ENCODE results near the gene DUSP3. TPM values are rescaled to one million over a fixed set of nuclear protein-coding genes. Genes with fewer than 3 reads are reported as not detected.
"Not testable (repeated sequence)": the region's sequence is repeated elsewhere in the genome, so short reads cannot be mapped to it uniquely, and the experiment has no call there.

The DUSP3 gene
- total RNA-seq, 1 experiment from 2014 or later, result 50.7 TPM

DNA sequence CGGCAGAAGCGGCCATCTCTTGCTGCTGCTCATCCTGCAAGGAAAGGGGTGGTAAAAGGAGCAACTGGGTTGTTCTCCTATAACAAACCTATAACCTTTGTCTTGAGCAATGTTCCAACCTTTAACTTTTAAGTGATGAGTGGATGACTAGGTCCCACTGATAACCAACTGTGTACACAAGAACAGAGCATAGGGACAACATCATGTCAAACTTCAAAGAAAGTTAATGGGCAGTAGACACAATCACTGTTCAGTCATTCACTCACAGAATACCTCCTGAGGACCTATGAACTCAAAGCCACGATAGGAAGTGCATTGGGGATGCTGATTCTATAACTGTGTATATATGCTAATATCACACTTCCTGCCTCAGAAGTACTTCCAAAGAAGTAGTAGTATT, 23.1 kb upstream of the DUSP3 start:
- ChIA-PET POLR2A (ENCODE audit: unreplicated experiment) (no interaction called here), CTCF (no interaction called here)
- TF ChIP-seq, protein P1, sequence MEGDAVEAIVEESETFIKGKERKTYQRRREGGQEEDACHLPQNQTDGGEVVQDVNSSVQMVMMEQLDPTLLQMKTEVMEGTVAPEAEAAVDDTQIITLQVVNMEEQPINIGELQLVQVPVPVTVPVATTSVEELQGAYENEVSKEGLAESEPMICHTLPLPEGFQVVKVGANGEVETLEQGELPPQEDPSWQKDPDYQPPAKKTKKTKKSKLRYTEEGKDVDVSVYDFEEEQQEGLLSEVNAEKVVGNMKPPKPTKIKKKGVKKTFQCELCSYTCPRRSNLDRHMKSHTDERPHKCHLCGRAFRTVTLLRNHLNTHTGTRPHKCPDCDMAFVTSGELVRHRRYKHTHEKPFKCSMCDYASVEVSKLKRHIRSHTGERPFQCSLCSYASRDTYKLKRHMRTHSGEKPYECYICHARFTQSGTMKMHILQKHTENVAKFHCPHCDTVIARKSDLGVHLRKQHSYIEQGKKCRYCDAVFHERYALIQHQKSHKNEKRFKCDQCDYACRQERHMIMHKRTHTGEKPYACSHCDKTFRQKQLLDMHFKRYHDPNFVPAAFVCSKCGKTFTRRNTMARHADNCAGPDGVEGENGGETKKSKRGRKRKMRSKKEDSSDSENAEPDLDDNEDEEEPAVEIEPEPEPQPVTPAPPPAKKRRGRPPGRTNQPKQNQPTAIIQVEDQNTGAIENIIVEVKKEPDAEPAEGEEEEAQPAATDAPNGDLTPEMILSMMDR (conservative IDR thresholded peaks at IDR 0.05; ENCODE audit: low read depth, low read length), result no peak
- no peak for TF ChIP-seq EZH2 (IDR thresholded peaks at IDR 0.05; ENCODE audit: low read length, unreplicated experiment)
- no peak for TF ChIP-seq EZH2phosphoT487 (IDR thresholded peaks at IDR 0.05; ENCODE audit: borderline replicate concordance, low read length)
- H3K4me1 ChIP-seq (ENCODE audit: insufficient read depth, low read length), result no peaks in the 10 kb centered on the region
- H3K9me2 ChIP-seq (replicated peaks; ENCODE audit: low read length), result no peaks in the 10 kb centered on the region
- no peak overlapping the region for H3K9ac ChIP-seq (ENCODE audit: low read length)
- H2AFZ ChIP-seq (ENCODE audit: low read length), result no peak overlapping the region
- DNase-seq (no peak), ATAC-seq (no peak)
- peaks cover 11% of the 10 kb centered on the region for H3K36me3 ChIP-seq (ENCODE audit: low read depth, low read length)
- no TSS peak for BruUV-seq (replicated peaks)
- no peaks in the 10 kb centered on the region for H3F3A ChIP-seq (ENCODE audit: low read length, unreplicated experiment)
- H4K20me1 ChIP-seq (ENCODE audit: low read length), result no peaks in the 10 kb centered on the region
- no peak overlapping the region for H3K27ac ChIP-seq (ENCODE audit: low read length)
- no peaks in the 10 kb centered on the region for H3K79me2 ChIP-seq (ENCODE audit: low read length)
- H3K27me3 ChIP-seq (ENCODE audit: low read length), result no peaks in the 10 kb centered on the region
- no peaks in the 10 kb centered on the region for H3K9me3 ChIP-seq (ENCODE audit: low read length)
- H3K4me3 ChIP-seq (ENCODE audit: low read length), result no peak overlapping the region
- no peak overlapping the region for H3K4me2 ChIP-seq (ENCODE audit: low read length)
- intact Hi-C loops (cut with micrococcal nuclease), result no loop called here

- H3K36me3 ChIP-seq (ENCODE audit: low read depth, low read length), result peaks cover 11% of the 10 kb centered on the region
- H3K4me3 ChIP-seq (ENCODE audit: low read length), result no peak overlapping the region
- no peaks in the 10 kb centered on the region for H3K27me3 ChIP-seq (ENCODE audit: low read length)
- intact Hi-C loops (cut with micrococcal nuclease), result no loop called here
- no peak overlapping the region for H2AFZ ChIP-seq (ENCODE audit: low read length)
- H3K4me2 ChIP-seq (ENCODE audit: low read length), result no peak overlapping the region
- DNase-seq (no peak), ATAC-seq (no peak)
- no peaks in the 10 kb centered on the region for H4K20me1 ChIP-seq (ENCODE audit: low read length)
- no peaks in the 10 kb centered on the region for H3K9me3 ChIP-seq (ENCODE audit: low read length)
- CTCF ChIA-PET, result no interaction called here
- BruUV-seq (replicated peaks), result no TSS peak
- H3K4me1 ChIP-seq (ENCODE audit: insufficient read depth, low read length), result no peaks in the 10 kb centered on the region
- no peak overlapping the region for H3K9ac ChIP-seq (ENCODE audit: low read length)
- no peak overlapping the region for H3K27ac ChIP-seq (ENCODE audit: low read length)
- TF ChIP-seq EZH2 (IDR thresholded peaks at IDR 0.05; ENCODE audit: low read length, unreplicated experiment) (no peak), EZH2phosphoT487 (IDR thresholded peaks at IDR 0.05; ENCODE audit: borderline replicate concordance, low read length) (no peak)
- TF ChIP-seq, protein P1 (conservative IDR thresholded peaks at IDR 0.05; ENCODE audit: low read depth, low read length), result no peak
- POLR2A ChIA-PET (ENCODE audit: unreplicated experiment), result no interaction called here
- no peaks in the 10 kb centered on the region for H3F3A ChIP-seq (ENCODE audit: low read length, unreplicated experiment)
- no peaks in the 10 kb centered on the region for H3K9me2 ChIP-seq (replicated peaks; ENCODE audit: low read length)
- no peaks in the 10 kb centered on the region for H3K79me2 ChIP-seq (ENCODE audit: low read length)
Observed at GRCh38 chr17:43800736-43801135, 22.0 kb upstream of the DUSP3 start.

- POLR2A ChIA-PET (ENCODE audit: unreplicated experiment), result no interaction called here
- BruUV-seq (replicated peaks), result no TSS peak
Observed at GRCh38 chr17:43799047-43799446, 20.3 kb upstream of the DUSP3 start.

DNA sequence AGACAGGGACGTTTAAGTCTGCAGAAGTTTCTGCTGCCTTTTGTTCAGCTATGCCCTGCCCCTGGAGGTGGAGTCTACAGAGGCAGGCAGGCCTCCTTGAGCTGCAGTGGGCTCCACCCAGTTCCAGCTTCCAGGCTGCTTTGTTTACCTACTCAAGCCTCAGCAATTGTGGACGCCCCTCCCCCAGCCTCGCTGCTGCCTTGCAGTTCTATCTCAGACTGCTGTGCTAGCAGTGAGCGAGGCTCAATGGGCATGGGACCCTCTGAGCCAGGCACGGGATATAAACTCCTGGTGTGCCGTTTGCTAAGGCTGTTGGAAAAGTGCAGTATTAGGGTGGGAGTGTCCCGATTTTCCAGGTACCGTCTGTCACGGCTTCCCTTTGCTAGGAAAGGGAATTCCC, 19.2 kb upstream of the DUSP3 start:
- intact Hi-C loops (cut with micrococcal nuclease); POLR2A ChIA-PET (ENCODE audit: unreplicated experiment); BruUV-seq (replicated peaks); H3K27ac ChIP-seq (ENCODE audit: low read length); CTCF ChIA-PET; H3K9ac ChIP-seq (ENCODE audit: low read length); H3K27me3 ChIP-seq (ENCODE audit: low read length); H3K9me2 ChIP-seq (replicated peaks; ENCODE audit: low read length); H3K4me3 ChIP-seq (ENCODE audit: low read length); H3K4me1 ChIP-seq (ENCODE audit: insufficient read depth, low read length); DNase-seq; H3K9me3 ChIP-seq (ENCODE audit: low read length); ATAC-seq; H3K36me3 ChIP-seq (ENCODE audit: low read depth, low read length); H4K20me1 ChIP-seq (ENCODE audit: low read length); H3F3A ChIP-seq (ENCODE audit: low read length, unreplicated experiment); H2AFZ ChIP-seq (ENCODE audit: low read length); H3K79me2 ChIP-seq (ENCODE audit: low read length): not testable (repeated sequence)
- H3K4me2 ChIP-seq (ENCODE audit: low read length), result peak overlapping the region; percentile 53

More at GRCh38 chr17:43799047-43799446, 20.3 kb upstream of the DUSP3 start:
- H3K4me3 ChIP-seq (ENCODE audit: low read length), result no peak overlapping the region
- no peaks in the 10 kb centered on the region for H4K20me1 ChIP-seq (ENCODE audit: low read length)
- intact Hi-C loops (cut with micrococcal nuclease), result no loop called here
- TF ChIP-seq, protein P1 (conservative IDR thresholded peaks at IDR 0.05; ENCODE audit: low read depth, low read length), result no peak
- TF ChIP-seq EZH2 (IDR thresholded peaks at IDR 0.05; ENCODE audit: low read length, unreplicated experiment), result no peak
- no peak for TF ChIP-seq EZH2phosphoT487 (IDR thresholded peaks at IDR 0.05; ENCODE audit: borderline replicate concordance, low read length)
- no peaks in the 10 kb centered on the region for H3K27me3 ChIP-seq (ENCODE audit: low read length)
- no peak overlapping the region for H2AFZ ChIP-seq (ENCODE audit: low read length)
- no peak overlapping the region for H3K27ac ChIP-seq (ENCODE audit: low read length)
- no peaks in the 10 kb centered on the region; the same call in 1 of the 2 replicates for H3K36me3 ChIP-seq (ENCODE audit: low read depth, low read length)
- H3K4me1 ChIP-seq (ENCODE audit: insufficient read depth, low read length), result no peaks in the 10 kb centered on the region
- H3K9me2 ChIP-seq (replicated peaks; ENCODE audit: low read length), result no peaks in the 10 kb centered on the region
- H3K4me2 ChIP-seq (ENCODE audit: low read length), result no peak overlapping the region
- DNase-seq, result no peak
- no peaks in the 10 kb centered on the region for H3K9me3 ChIP-seq (ENCODE audit: low read length)
- no peak overlapping the region for H3K9ac ChIP-seq (ENCODE audit: low read length)
- no peak for ATAC-seq
- H3K79me2 ChIP-seq (ENCODE audit: low read length), result no peaks in the 10 kb centered on the region
- H3F3A ChIP-seq (ENCODE audit: low read length, unreplicated experiment), result no peaks in the 10 kb centered on the region
- CTCF ChIA-PET, result no interaction called here

All from PC-3 (cell line).